Vagina (tissue), 2 donors: Measurements from ENCODE around the gene NF2.

ENCODE experiments used
- CTCF ChIP-seq, 3 experiments: fragments of 450-650 bp in 2 of 3; fragments of 200-600 bp in 1 of 3; sonication (generic) in 1 of 3; IDR thresholded peaks; one replicate each; pipeline ENCODE4 v1.5.1; 2017 to 2019; ENCODE audit warnings: antibody characterized with exemption in 3 of 3, mild to moderate bottlenecking in 2 of 3, moderate library complexity in 2 of 3
- POLR2A ChIP-seq, 2 donors: fragments of 450-650 bp; IDR thresholded peaks; one replicate each; pipeline ENCODE4 v1.6.1; 2017; ENCODE audit warnings: antibody characterized with exemption in 2 of 2, mild to moderate bottlenecking in 2 of 2, moderate library complexity in 2 of 2

GRCh38 chr22:29581799-29582198 lies 21.6 kb upstream of the NF2 start:
- no peak for TF ChIP-seq POLR2A (IDR thresholded peaks at IDR 0.05)
- TF ChIP-seq CTCF (IDR thresholded peaks at IDR 0.05): no peak
